K562 (cell line): ENCODE results near the gene KIAA0930. TPM values are rescaled to one million over a fixed set of nuclear protein-coding genes. Genes with fewer than 3 reads are reported as not detected.

Experiments
- ATAC-seq: fragments of 200-7000 bp; cut with Tn5 transposase; 3 replicates; pipeline ENCODE4 v1.9.1; 2020; ENCODE audit warnings: moderate library complexity
- BruUV-seq: library from RNA; stranded (reverse); fragments of 400-500 nt; replicated peaks from 2 replicates; lab custom pipeline; 2021; lab: Mats Ljungman, UMichigan
- CTCF ChIA-PET: fragments of 300-600 bp; formaldehyde crosslinking; extraction: SDS; loops from one replicate; lab custom pipeline; 2021; ENCODE audit warnings: low intra/inter-chr PET ratio; lab: Yijun Ruan, JAX
- POLR2A ChIA-PET: fragments of 300-600, 350-650 bp; sonication (Branson Sonifier 250); formaldehyde crosslinking; extraction: SDS; loops from one replicate; lab custom pipeline; 2021; ENCODE audit warnings: antibody characterized with exemption, inconsistent platforms; lab: Yijun Ruan, JAX
- DNase-seq, 4 experiments: peaks; one replicate each; pipeline versions ENCODE4 v3.0.0 to v3.0.0-alpha.2; 2011 to 2018; ENCODE audit warnings: low spot score in 3 of 4, mixed read lengths in 3 of 4; ENCODE audit errors: extremely low read depth in 1 of 4
- FAIRE-seq: peaks from 2 replicates; lab custom pipeline; 2011; peaks lifted over from hg19 to GRCh38; lab: Jason Lieb, UNC
- H2AFZ ChIP-seq: 2 replicates; pipeline ENCODE4 v1.6.0; 2011; ENCODE audit warnings: low read depth, low read length, control low read depth, inconsistent platforms
- H3K27ac ChIP-seq: fragments of 200-600 bp; 3 replicates; pipeline ENCODE4 v1.8.0; 2011; ENCODE audit warnings: low read depth, mild to moderate bottlenecking, control low read depth, inconsistent platforms, low read length, moderate library complexity, mixed read lengths; ENCODE audit errors: extremely low read depth
- H3K27me3 ChIP-seq, 2 experiments: fragments of 300-600 bp in 1 of 2; 2 replicates in 1 of 2; 3 replicates in 1 of 2; pipeline versions ENCODE4 v1.6.0 to v1.8.0; 2011; ENCODE audit warnings: inconsistent platforms in 2 of 2, low read length in 2 of 2, mild to moderate bottlenecking in 1 of 2, mixed read lengths in 1 of 2, moderate library complexity in 1 of 2; ENCODE audit not compliant: control insufficient read depth in 2 of 2, insufficient read depth in 2 of 2
- H3K36me3 ChIP-seq: fragments of 300-600 bp; 3 replicates; pipeline ENCODE4 v1.8.0; 2011; ENCODE audit warnings: mild to moderate bottlenecking, low read length, inconsistent platforms; ENCODE audit not compliant: control insufficient read depth, insufficient read depth
- H3K4me1 ChIP-seq, 2 experiments: fragments of 200-600 bp in 1 of 2; replicated peaks in 1 of 2; 2 replicates in 1 of 2; 3 replicates in 1 of 2; pipeline versions ENCODE4 v1.5.1 to v1.8.0; 2011; ENCODE audit warnings: inconsistent platforms in 2 of 2, low read length in 2 of 2, mild to moderate bottlenecking in 1 of 2, mixed read lengths in 1 of 2, moderate library complexity in 1 of 2; ENCODE audit not compliant: control insufficient read depth in 2 of 2, insufficient read depth in 2 of 2
- H3K4me2 ChIP-seq: 2 replicates; pipeline ENCODE4 v1.6.1; 2011; ENCODE audit warnings: low read length, control low read depth, inconsistent platforms, mixed read lengths; ENCODE audit not compliant: insufficient read depth
- H3K4me3 ChIP-seq: fragments of 200-600 bp; sonication (generic), shearing (Covaris generic); 2 replicates; pipeline ENCODE4 v1.5.1; 2016; ENCODE audit warnings: control low read depth, inconsistent platforms
- H3K79me2 ChIP-seq: fragments of 200-600 bp; 3 replicates; pipeline ENCODE4 v1.8.0; 2011; ENCODE audit warnings: low read length, inconsistent platforms; ENCODE audit not compliant: control insufficient read depth, insufficient read depth
- H3K9ac ChIP-seq, 2 experiments: 2 replicates each; pipeline versions ENCODE4 v1.6.0 to v1.6.1; 2011; ENCODE audit warnings: low read depth in 2 of 2, low read length in 2 of 2, control low read depth in 1 of 2, inconsistent platforms in 1 of 2, mild to moderate bottlenecking in 1 of 2, mixed read lengths in 1 of 2; ENCODE audit not compliant: insufficient read depth in 1 of 2
- H3K9me1 ChIP-seq: one replicate; pipeline ENCODE4 v1.6.0; 2011; ENCODE audit warnings: inconsistent platforms, mild to moderate bottlenecking, low read length, moderate library complexity; ENCODE audit not compliant: control insufficient read depth, insufficient read depth
- H3K9me3 ChIP-seq: replicated peaks from 2 replicates; pipeline ENCODE4 v1.5.1; 2011; ENCODE audit warnings: low read depth, low read length, inconsistent platforms; ENCODE audit not compliant: control insufficient read depth, insufficient read depth
- H4K20me1 ChIP-seq: replicated peaks from 2 replicates; pipeline ENCODE4 v1.6.1; 2011; ENCODE audit warnings: low read length, inconsistent platforms, mixed read lengths; ENCODE audit not compliant: control insufficient read depth, insufficient read depth
- BRF2 ChIP-seq: IDR thresholded peaks from 3 replicates; pipeline ENCODE4 v1.6.1; 2011; ENCODE audit warnings: borderline replicate concordance, mild to moderate bottlenecking; ENCODE audit not compliant: insufficient read length, insufficient read depth
- FOXP4 ChIP-seq: sonication (generic); formaldehyde crosslinking; IDR thresholded peaks from 2 replicates; pipeline ENCODE4 v1.8.0; 2022; ENCODE audit warnings: mild to moderate bottlenecking, missing genetic modification reagents, borderline replicate concordance
- GABPA ChIP-seq: fragments of 200-800 bp; sonication (Bioruptor generic); conservative IDR thresholded peaks from 2 replicates; pipeline ENCODE4 v1.6.1; 2016; ENCODE audit warnings: low read depth, missing genetic modification characterization, missing compliant biosample characterization
- HCFC1 ChIP-seq: IDR thresholded peaks from 2 replicates; pipeline ENCODE4 v1.6.1; 2012; ENCODE audit warnings: low read depth, low read length, improper control_type of control experiment
- HES1 ChIP-seq: fragments of 450-650 bp; IDR thresholded peaks from 2 replicates; pipeline ENCODE4 v1.6.1; 2016; ENCODE audit warnings: low read depth, mild to moderate bottlenecking, moderate library complexity
- NBN ChIP-seq: fragments of 450-650 bp; IDR thresholded peaks from 2 replicates; pipeline ENCODE4 v1.6.1; 2016; ENCODE audit warnings: low read depth, mild to moderate bottlenecking
- RB1 ChIP-seq: fragments of 450-650 bp; IDR thresholded peaks from 2 replicates; pipeline ENCODE4 v1.6.1; 2017; ENCODE audit warnings: low read depth, mild to moderate bottlenecking
- RBFOX2 ChIP-seq: fragments of 200-400 bp; formaldehyde crosslinking; IDR thresholded peaks from 2 replicates; pipeline ENCODE4 v1.6.1; 2017; ENCODE audit warnings: low read depth, mild to moderate bottlenecking, low read length, moderate library complexity
- SIN3A ChIP-seq, 2 experiments: fragments of 150-350 bp in 1 of 2; IDR thresholded peaks; 2 replicates each; pipeline ENCODE4 v1.6.1; 2011 to 2016; ENCODE audit warnings: borderline replicate concordance in 2 of 2, low read depth in 2 of 2, low read length in 2 of 2, mild to moderate bottlenecking in 2 of 2, moderate library complexity in 2 of 2; ENCODE audit not compliant: control insufficient read depth in 1 of 2
- THAP7 ChIP-seq: fragments of 250-450 bp; sonication (Bioruptor Pico); IDR thresholded peaks from 2 replicates; pipeline ENCODE4 v1.5.0; 2021
- VEZF1 ChIP-seq: fragments of 200-800 bp; sonication (Bioruptor generic); IDR thresholded peaks from 2 replicates; pipeline ENCODE4 v1.6.1; 2017; ENCODE audit warnings: missing genetic modification characterization, missing compliant biosample characterization
- ZKSCAN8 ChIP-seq: fragments of 200-800 bp; sonication (Bioruptor generic); IDR thresholded peaks from 2 replicates; pipeline ENCODE4 v1.6.1; 2016; ENCODE audit warnings: missing genetic modification characterization, missing compliant biosample characterization
- ZNF143 ChIP-seq: sonication (generic); formaldehyde crosslinking; IDR thresholded peaks from 2 replicates; pipeline ENCODE4 v1.9.0; 2022; ENCODE audit warnings: mild to moderate bottlenecking, missing genetic modification reagents
- ZNF707 ChIP-seq: fragments of 250-450 bp; sonication (Bioruptor Pico); conservative IDR thresholded peaks from 2 replicates; pipeline ENCODE4 v1.8.0; 2022; ENCODE audit warnings: inconsistent platforms, mild to moderate bottlenecking, moderate library complexity
- WGBS: fragments of 100-300 bp; shearing (Covaris generic); methylation state at CpG from one replicate; pipeline ENCODE4 v1.1.6; 2016; ENCODE audit warnings: low coverage, mixed read lengths; ENCODE audit not compliant: insufficient coverage; ENCODE audit errors: missing lambda C conversion rate; 5-methylcytosine and 5-hydroxymethylcytosine counted together
- in situ Hi-C: fragments of 300-500 bp; cut with MboI; formaldehyde crosslinking; loops from 4 replicates; pipeline ENCODE4 v1.15.0; 2018; ENCODE audit warnings: inconsistent platforms, mixed read lengths
- intact Hi-C: fragments of 100-400 bp; cut with micrococcal nuclease; formaldehyde crosslinking; loops from 2 replicates; pipeline ENCODE4 v1.14.2; 2022
- polyA plus RNA-seq, 8 experiments: library from polyadenylated mRNA; depleted of rRNA in 4 of 8; stranded (reverse) in 5 of 8; unstranded in 3 of 8; fragments of >200 nt; fragmentation: Nextera tagmentation in 2 of 8; fragmentation: Illumina TruSeq in 1 of 8; extraction: Ambion mirVana in 2 of 8; extraction: Trizol in 1 of 8; gene quantifications; 2 replicates each; pipeline versions ENCODE4 v1.2.1 to v1.2.3, GENCODE V29; 2011 to 2014; ENCODE audit warnings: inconsistent platforms in 1 of 8, missing spikeins in 1 of 8
- total RNA-seq, 7 experiments: library from RNA; depleted of rRNA in 6 of 7; stranded (reverse); fragments of >200 nt in 6 of 7; fragmentation: Illumina TruSeq in 2 of 7; extraction: Trizol in 2 of 7; gene quantifications; 2 replicates each; pipeline versions ENCODE4 v1.2.1 to v1.2.3, GENCODE V29; 2011 to 2021; ENCODE audit warnings: low replicate concordance in 1 of 7

Gene KIAA0930
- total and polyA plus RNA-seq, 9 of the 15 experiments (the other 6 are each of a cell fraction or from before 2014, with no cell fraction given): 0.24 to 12.1 (median 6.4) TPM

GRCh38 chr22:45164270-45165088 is 76.2 kb downstream of the KIAA0930 start:
- peak overlapping the region; percentile 83 for H3K4me2 ChIP-seq
- intact Hi-C loops (no loop called here), in situ Hi-C loops (no loop called here)
- peak overlapping the region; percentile 83 to 90 for H3K9ac ChIP-seq
- ChIA-PET CTCF (no interaction called here), POLR2A (interaction anchor here (0.6 to 1.5 kb wide), 7 partner anchors 10 to 783 kb away, joined by 3 to 6 read pairs (median 3); no protein-coding TSS in a partner anchor)
- peak overlapping the region; percentile 80 for H3K4me3 ChIP-seq
- H2AFZ ChIP-seq: peak overlapping the region; percentile 51; the same call in 1 of the 2 replicates
- FAIRE-seq (no peak), ATAC-seq (peak; percentile 79), DNase-seq (peak; percentile 38 to 64 (median 56))
- H3K9me3 ChIP-seq: no peaks in the 10 kb centered on the region
- no TSS peak for BruUV-seq
- peak overlapping the region; percentile 88 for H3K27ac ChIP-seq
- no peaks in the 10 kb centered on the region for H3K27me3 ChIP-seq
- peaks cover 6 to 19% of the 10 kb centered on the region in 2 experiments; a peak in 4 of 5 replicates for H3K4me1 ChIP-seq
- no peaks in the 10 kb centered on the region for H3K9me1 ChIP-seq
- peaks cover 7% of the 10 kb centered on the region; the same call in 1 of the 2 replicates for H4K20me1 ChIP-seq
- WGBS: 0% methylated on average over 6 of the region's 59 CpGs
- H3K36me3 ChIP-seq: peaks cover 40% of the 10 kb centered on the region
- H3K79me2 ChIP-seq: peaks cover 78% of the 10 kb centered on the region
- TF ChIP-seq HCFC1 (no peak), ZNF143 (no peak), RB1 (0 out of 2 replicates have a peak, but pooled peaks have one; percentile 16), THAP7 (no peak), HES1 (no peak), NBN (no peak), BRF2 (no peak), SIN3A (IDR thresholded peaks at IDR 0.05; ENCODE audit: borderline replicate concordance in 2 of 2, control insufficient read depth in 1 of 2, low read depth in 2 of 2, low read length in 2 of 2) (peak; percentile 38 to 40; a peak in 1 of 4 replicates), GABPA (tag) (peak; percentile 13; the same call in 1 of the 2 replicates), FOXP4 (CRISPR knock-in tag) (no peak), ZNF707 (CRISPR knock-in tag) (no peak), ZKSCAN8 (CRISPR knock-in tag) (no peak), VEZF1 (CRISPR knock-in tag) (peak; percentile 41; the same call in 1 of the 2 replicates), RBFOX2 (peak; percentile 76; the same call in 1 of the 2 replicates)
